Brain microvascular endothelial cell (primary cell): ENCODE data around the gene M1AP.
A peak's percentile ranks its signal among the peaks of the same experiment; 100 is the strongest.
"Not testable (repeated sequence)": the region's sequence is repeated elsewhere in the genome, so short reads cannot be mapped to it uniquely, and the experiment has no call there.

Experiments used
- DNase-seq: peaks from one replicate; pipeline ENCODE4 v3.0.0-alpha.2; 2020
- H3K27ac ChIP-seq: fragments of 250-450 bp; sonication (Bioruptor Pico); 2 replicates; pipeline ENCODE4 v1.5.1; 2020; ENCODE audit warnings: mild to moderate bottlenecking, moderate library complexity
- H3K27me3 ChIP-seq: fragments of 250-450 bp; sonication (Bioruptor Pico); replicated peaks from 2 replicates; pipeline ENCODE4 v1.5.1; 2020; ENCODE audit warnings: mild to moderate bottlenecking
- H3K36me3 ChIP-seq: fragments of 250-450 bp; sonication (Bioruptor Pico); replicated peaks from 2 replicates; pipeline ENCODE4 v1.5.1; 2020; ENCODE audit warnings: mild to moderate bottlenecking
- H3K4me3 ChIP-seq: 2 replicates; pipeline ENCODE4 v1.5.1; 2011; ENCODE audit warnings: low read depth, mild to moderate bottlenecking, control low read depth, low read length, moderate library complexity
- in situ Hi-C: cut with HindIII; loops from 2 replicates; pipeline ENCODE4 v1.10.0; 2017; ENCODE audit warnings: low sequenced_read_pairs, low pct_ligation_motif_present
- TF ChIP-seq, protein P1 (sequence below): IDR thresholded peaks from 2 replicates; pipeline ENCODE4 v1.5.1; 2011; ENCODE audit warnings: low read depth, mild to moderate bottlenecking, moderate library complexity, low read length, control low read depth, inconsistent platforms; ENCODE audit errors: missing control alignments

The M1AP gene

DNA sequence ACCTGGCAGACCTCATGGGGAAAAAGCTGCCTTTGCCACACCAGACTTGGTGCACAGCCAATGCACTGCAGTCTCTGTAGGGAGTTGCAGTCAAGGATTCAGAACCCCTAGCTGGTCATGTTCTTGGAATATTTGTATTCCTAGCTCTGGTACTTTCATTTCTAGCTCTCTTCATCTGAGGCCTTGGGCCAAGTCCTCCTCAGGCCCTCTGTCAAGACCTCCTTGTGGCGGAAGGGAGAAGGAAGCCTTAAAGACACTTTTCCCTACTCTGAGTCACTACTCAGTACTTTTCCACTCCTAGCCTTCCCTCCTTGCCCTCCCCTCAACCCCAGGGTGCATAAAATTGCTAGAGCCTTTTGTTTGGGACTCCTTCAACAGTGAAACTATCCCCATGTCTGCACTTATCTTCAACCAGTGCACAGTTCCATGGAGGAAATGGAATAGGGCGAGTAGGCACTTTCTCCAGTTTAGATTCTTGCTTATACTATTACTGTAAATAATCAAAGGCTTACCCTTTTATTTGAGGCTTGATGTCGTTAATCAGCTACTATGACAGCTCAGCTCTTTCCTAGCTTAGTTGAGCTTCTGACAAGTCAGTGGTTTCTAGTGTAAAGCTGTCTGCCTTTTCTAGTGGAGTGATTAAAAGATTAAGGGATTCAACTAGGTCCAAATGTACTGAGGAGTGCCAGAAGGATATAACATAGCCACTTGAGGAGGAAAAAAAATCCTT lies 15.8 kb downstream of the M1AP start:
- H3K4me3 ChIP-seq = no peak overlapping the region
- peak; percentile 26 for DNase-seq
- H3K27me3 ChIP-seq = no peaks in the 10 kb centered on the region
- H3K36me3 ChIP-seq = no peaks in the 10 kb centered on the region
- TF ChIP-seq, protein P1, sequence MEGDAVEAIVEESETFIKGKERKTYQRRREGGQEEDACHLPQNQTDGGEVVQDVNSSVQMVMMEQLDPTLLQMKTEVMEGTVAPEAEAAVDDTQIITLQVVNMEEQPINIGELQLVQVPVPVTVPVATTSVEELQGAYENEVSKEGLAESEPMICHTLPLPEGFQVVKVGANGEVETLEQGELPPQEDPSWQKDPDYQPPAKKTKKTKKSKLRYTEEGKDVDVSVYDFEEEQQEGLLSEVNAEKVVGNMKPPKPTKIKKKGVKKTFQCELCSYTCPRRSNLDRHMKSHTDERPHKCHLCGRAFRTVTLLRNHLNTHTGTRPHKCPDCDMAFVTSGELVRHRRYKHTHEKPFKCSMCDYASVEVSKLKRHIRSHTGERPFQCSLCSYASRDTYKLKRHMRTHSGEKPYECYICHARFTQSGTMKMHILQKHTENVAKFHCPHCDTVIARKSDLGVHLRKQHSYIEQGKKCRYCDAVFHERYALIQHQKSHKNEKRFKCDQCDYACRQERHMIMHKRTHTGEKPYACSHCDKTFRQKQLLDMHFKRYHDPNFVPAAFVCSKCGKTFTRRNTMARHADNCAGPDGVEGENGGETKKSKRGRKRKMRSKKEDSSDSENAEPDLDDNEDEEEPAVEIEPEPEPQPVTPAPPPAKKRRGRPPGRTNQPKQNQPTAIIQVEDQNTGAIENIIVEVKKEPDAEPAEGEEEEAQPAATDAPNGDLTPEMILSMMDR = peak; percentile 34
- in situ Hi-C loops = no loop called here
- no peak overlapping the region for H3K27ac ChIP-seq

DNA sequence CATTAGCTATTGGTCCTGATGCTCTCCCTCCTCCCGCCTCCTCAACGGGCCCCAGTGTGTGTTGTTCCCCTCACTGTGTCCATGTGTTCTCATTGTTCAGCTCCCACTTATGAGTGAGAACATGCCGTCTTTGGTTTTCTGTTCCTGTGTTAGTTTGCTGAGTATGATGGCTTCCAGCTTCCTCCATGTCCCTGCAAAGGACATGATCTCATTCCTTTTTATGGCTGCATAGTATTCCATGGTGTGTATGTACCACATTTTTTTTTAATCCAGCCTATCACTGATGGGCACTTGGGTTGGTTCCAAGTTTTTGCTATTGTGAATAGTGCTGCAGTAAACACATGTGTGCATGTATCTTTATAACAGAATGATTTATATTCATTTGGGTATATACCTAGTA lies 17.7 kb downstream of the M1AP start:
- DNase-seq, H3K36me3 ChIP-seq, H3K27me3 ChIP-seq, H3K4me3 ChIP-seq, in situ Hi-C loops, H3K27ac ChIP-seq: not testable (repeated sequence)

DNA sequence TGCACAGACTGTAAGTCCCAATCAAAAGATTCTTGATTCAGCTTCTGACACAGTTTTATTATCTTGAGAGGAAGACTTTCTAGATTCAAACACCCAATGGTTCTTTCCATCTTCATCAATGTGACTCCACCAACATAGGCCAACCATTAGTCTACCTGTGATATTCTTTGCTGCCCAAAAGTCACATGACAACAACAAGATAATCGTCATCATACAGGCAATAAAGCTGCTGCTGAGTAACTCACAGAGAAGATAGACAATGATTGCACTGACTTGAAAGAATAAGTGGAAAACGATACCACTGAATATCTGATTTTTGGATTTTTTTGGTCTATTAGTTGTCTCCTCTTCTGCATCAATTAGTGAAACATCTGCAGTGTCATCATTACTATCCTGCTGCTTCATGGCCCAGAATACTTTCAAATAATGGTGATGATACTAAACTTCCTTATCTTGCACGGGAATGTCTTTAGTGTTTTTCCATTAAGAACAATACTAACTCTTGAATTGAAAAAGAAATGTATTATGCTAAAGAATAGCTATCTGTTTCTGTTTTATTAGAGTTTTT lies 19.5 kb downstream of the M1AP start:
- TF ChIP-seq, protein P1 = no peak
- Histone ChIP-seq H3K27me3 (no peaks in the 10 kb centered on the region), H3K27ac (no peak overlapping the region), H3K36me3 (no peaks in the 10 kb centered on the region), H3K4me3 (no peak overlapping the region)
- in situ Hi-C loops = no loop called here
- no peak for DNase-seq

DNA sequence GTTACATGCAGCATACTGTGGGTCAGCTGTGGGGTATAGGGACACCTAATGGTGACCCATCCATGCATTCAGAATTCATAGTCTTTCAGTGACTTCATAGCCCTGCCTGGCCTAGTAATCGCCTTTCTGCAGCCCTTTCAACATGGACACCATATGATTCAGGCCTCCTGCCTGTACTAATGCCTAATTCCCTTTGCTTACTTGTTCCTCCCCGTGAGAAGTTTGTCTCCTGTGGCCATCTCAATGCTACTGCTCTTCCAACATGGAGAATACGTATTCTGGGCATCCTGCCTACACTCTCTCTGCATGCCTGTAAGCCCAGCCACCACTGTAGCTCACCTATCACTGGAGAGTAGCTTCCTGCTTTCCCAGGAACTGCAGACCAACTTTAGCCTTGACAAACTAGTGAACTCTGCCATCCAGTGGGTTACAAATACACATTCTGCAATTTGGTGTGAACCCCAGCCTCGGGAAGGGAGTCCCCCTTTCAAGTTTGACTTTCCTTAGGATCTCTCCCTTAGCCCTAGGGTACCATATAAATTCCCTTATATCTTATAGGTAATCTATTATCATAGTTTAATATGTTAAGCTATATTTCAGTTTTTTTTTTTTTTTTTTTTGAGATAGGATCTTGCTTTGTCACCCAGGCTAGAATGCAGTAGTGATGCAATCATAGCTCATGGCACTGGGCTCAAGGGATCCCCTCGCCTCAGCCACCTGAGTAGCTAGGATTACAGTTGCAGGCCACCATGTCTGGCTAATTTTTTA lies 22.3 kb downstream of the M1AP start:
- H3K4me3 ChIP-seq = no peak overlapping the region
- in situ Hi-C loops = no loop called here

DNA sequence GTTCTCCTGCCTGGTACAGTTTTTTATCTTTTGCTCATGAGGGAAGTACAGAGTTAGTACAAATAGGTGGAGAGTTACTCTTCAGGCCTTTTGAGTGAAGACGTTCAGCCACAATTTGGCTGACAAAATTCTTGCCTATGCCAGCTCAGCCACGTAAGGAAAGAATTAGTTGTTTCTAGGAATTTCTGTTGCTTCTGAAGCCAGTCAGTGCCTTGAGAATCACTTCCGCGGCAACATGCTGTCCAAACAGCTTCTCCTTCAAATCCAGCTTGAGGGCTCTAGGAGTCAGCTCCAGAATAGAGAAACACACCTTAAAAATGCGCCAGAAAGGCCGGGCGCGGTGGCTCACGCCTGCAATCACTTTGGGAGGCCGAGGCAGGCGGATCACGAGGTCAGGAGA lies 27.5 kb downstream of the M1AP start:
- H3K36me3 ChIP-seq = no peaks in the 10 kb centered on the region
- H3K27ac ChIP-seq = no peak overlapping the region
- in situ Hi-C loops = no loop called here
- H3K27me3 ChIP-seq = peaks cover 4% of the 10 kb centered on the region
- no peak for DNase-seq
- TF ChIP-seq, protein P1 = no peak
- no peak overlapping the region for H3K4me3 ChIP-seq

More for the DNA sequence above, 22.3 kb downstream of the M1AP start:
- TF ChIP-seq, protein P1 = no peak
- no peak overlapping the region for H3K27ac ChIP-seq
- H3K36me3 ChIP-seq = no peaks in the 10 kb centered on the region
- no peak for DNase-seq
- H3K27me3 ChIP-seq = no peaks in the 10 kb centered on the region

DNA sequence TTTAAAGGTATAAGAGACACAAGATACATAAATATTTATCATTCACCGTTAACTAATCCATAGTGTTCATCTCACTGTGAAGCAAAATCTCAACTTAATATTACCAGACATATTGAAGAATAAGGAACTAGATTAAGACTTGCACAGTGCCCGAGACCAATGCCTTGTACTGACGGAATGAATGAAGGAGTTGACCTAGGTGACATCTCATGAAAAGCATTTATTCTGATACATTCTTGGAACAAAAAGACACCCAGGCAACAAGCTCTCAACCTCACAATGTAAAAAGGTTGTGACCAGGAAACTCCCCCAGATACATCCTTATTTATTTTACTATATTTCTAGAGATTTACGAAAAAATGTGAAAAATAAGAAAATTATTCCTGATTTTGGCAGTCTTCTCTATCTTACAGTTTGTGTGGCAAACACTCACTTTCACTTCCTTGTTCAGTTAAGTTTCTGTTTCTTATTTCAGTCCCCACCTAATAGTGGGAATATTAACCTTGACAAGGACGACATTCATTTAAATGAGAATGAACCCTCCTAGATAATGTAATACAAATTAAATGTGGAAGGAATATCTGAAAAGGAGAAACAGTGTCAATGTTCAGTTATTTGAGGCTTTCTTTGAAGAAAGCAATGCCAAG lies 28.4 kb downstream of the M1AP start:
- no peak for DNase-seq
- Histone ChIP-seq H3K36me3 (no peaks in the 10 kb centered on the region), H3K27ac (no peak overlapping the region), H3K4me3 (no peak overlapping the region), H3K27me3 (peaks cover 5% of the 10 kb centered on the region)
- TF ChIP-seq, protein P1 = no peak
- in situ Hi-C loops = no loop called here
